DND-41 (cell line): ENCODE measurements around the gene C1orf210.

Source experiments
- ATAC-seq: fragments of 200-7000 bp; cut with Tn5 transposase; 3 replicates; pipeline ENCODE4 v1.9.1; 2021; ENCODE audit warnings: low read depth; ENCODE audit not compliant: insufficient read depth
- DNase-seq: peaks from one replicate; pipeline ENCODE4 v3.0.0-alpha.2; 2020
- H2AFZ ChIP-seq: 2 replicates; pipeline ENCODE4 v1.6.0; 2012; ENCODE audit warnings: low read depth, low read length
- H3K27ac ChIP-seq: 2 replicates; pipeline ENCODE4 v1.5.1; 2012; ENCODE audit warnings: low read length, inconsistent platforms
- H3K27me3 ChIP-seq: fragments of 200-600 bp; sonication (generic); 2 replicates; pipeline ENCODE4 v1.6.0; 2012; ENCODE audit warnings: low read length, mild to moderate bottlenecking, inconsistent platforms; ENCODE audit not compliant: insufficient read depth, poor library complexity
- H3K36me3 ChIP-seq: 2 replicates; pipeline ENCODE4 v1.5.1; 2012; ENCODE audit warnings: low read length, inconsistent platforms; ENCODE audit not compliant: insufficient read depth
- H3K4me1 ChIP-seq: 2 replicates; pipeline ENCODE4 v1.5.1; 2012; ENCODE audit warnings: mild to moderate bottlenecking, low read length; ENCODE audit not compliant: insufficient read depth
- H3K4me2 ChIP-seq: 2 replicates; pipeline ENCODE4 v1.6.0; 2012; ENCODE audit warnings: mild to moderate bottlenecking, moderate library complexity, low read length, inconsistent platforms; ENCODE audit not compliant: insufficient read depth
- H3K4me3 ChIP-seq, 2 experiments: fragments of 200-600 bp in 1 of 2; shearing (Covaris generic) in 1 of 2; 2 replicates each; pipeline ENCODE4 v1.5.1; 2012 to 2016; ENCODE audit warnings: inconsistent platforms in 2 of 2, low read length in 2 of 2, mild to moderate bottlenecking in 2 of 2, low read depth in 1 of 2, moderate library complexity in 1 of 2
- H3K79me2 ChIP-seq: 2 replicates; pipeline ENCODE4 v1.6.0; 2012; ENCODE audit warnings: low read length, inconsistent platforms; ENCODE audit not compliant: insufficient read depth
- H3K9ac ChIP-seq: 2 replicates; pipeline ENCODE4 v1.6.0; 2012; ENCODE audit warnings: low read depth, mild to moderate bottlenecking, inconsistent platforms, low read length, moderate library complexity
- H3K9me3 ChIP-seq: 2 replicates; pipeline ENCODE4 v1.5.1; 2012; ENCODE audit warnings: low read length, moderate library complexity, mild to moderate bottlenecking, inconsistent platforms; ENCODE audit not compliant: insufficient read depth, severe bottlenecking
- H4K20me1 ChIP-seq: 2 replicates; pipeline ENCODE4 v1.6.0; 2012; ENCODE audit warnings: low read length; ENCODE audit not compliant: insufficient read depth
- CTCF ChIP-seq: IDR thresholded peaks from 2 replicates; pipeline ENCODE4 v1.5.1; 2012; ENCODE audit warnings: borderline replicate concordance, low read length, moderate library complexity, mild to moderate bottlenecking; ENCODE audit not compliant: poor library complexity, severe bottlenecking; ENCODE audit errors: extremely low read depth
- EZH2 ChIP-seq: IDR thresholded peaks from 3 replicates; pipeline ENCODE4 v1.6.1; 2012; ENCODE audit warnings: borderline replicate concordance, low read depth, mild to moderate bottlenecking, moderate library complexity, low read length, inconsistent platforms; ENCODE audit not compliant: severe bottlenecking

C1orf210 gene

DNA sequence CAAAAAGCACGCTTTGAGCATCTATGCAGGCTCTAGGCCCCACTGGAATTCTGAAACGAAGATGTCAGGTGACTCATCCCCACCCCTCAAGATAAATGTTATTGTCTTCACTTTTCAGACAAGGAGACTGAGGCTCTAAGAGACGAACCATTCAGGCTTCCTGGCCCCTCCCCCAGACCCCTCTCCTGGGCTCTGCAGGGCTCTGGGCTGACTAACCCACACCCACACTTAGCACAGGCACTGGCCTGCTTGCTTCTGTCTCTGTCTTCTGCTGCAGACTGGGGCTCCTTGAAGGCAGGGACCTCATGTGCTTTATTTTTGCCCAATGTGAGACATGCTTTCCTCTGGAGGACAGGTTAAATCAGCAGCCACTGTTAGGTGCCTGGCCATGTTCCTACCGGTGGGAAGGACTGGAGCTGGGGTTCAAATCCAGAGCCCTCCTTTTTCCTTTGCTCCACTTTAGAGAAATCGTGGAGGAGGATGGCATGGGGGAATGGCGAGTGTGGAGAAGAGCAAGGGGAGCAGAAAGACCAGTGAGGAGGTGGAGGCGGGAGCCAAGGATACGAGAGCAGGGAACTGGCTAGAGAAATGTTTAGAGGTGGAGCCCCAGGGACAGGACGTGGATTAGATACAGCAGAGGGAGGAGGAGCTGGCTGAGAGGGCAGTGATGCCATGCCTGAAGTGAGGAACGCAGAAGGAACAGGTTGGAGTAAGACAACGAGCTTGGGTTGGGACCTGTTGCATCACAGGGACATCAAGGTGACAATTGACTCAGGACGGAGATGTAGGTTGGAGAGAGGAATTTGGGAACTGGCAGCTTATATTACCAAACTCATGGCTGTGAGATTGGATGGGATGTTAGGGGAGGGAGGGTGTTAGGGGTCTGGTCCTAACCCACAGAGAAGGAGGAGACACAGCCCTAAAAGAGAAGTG lies 13.9 kb downstream of the C1orf210 start:
- peaks cover 8% of the 10 kb centered on the region for H3K9me3 ChIP-seq
- TF ChIP-seq EZH2 (no peak), CTCF (no peak)
- H3K27ac ChIP-seq = no peak overlapping the region
- H3K36me3 ChIP-seq = no peaks in the 10 kb centered on the region
- H3K4me2 ChIP-seq = no peak overlapping the region
- no peak for DNase-seq
- H3K79me2 ChIP-seq = no peaks in the 10 kb centered on the region
- no peaks in the 10 kb centered on the region for H4K20me1 ChIP-seq
- peaks cover 13% of the 10 kb centered on the region for H3K4me1 ChIP-seq
- no peaks in the 10 kb centered on the region for H3K27me3 ChIP-seq
- no peak overlapping the region for H3K4me3 ChIP-seq
- no peak overlapping the region for H3K9ac ChIP-seq
- ATAC-seq = no peak
- H2AFZ ChIP-seq = no peak overlapping the region

DNA sequence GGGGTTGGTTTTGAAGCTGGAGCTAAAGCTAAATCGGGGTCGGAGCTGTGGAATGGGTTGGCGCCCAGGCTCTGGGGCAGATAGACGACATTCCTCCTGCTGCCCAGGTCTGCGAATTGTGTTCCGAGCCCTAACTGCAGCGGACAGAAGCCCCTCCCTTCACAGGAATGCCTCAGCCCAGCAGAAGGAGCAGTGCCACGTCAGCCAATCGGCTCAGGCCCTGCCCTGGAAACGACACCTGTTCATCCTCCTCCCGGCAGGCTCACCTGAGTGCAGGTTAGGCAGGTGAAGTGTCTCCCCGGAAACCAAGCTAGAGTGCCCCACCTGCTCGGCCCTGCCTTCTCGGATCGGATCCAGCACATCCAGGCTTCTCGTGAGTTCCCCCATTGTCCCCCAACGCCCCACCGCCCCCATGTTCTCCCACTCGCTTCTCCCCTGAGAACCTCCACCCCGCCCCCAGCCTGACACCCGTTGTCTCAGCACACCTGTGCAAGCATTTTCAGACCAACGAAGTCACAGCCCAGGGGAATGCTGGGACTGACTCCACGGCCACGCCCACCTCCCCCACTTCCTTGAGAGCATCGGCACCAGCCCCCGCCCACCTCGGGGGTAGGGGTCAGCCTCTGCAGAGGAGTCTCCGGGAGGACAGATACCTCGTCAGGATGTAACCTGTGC lies 14.8 kb downstream of the C1orf210 start:
- Histone ChIP-seq H3K27ac (no peak overlapping the region), H3K79me2 (no peaks in the 10 kb centered on the region), H3K9me3 (peaks cover 8% of the 10 kb centered on the region), H3K4me3 (no peak overlapping the region), H3K27me3 (no peaks in the 10 kb centered on the region), H3K36me3 (no peaks in the 10 kb centered on the region), H3K4me2 (no peak overlapping the region), H4K20me1 (no peaks in the 10 kb centered on the region), H3K9ac (no peak overlapping the region), H3K4me1 (peaks cover 13% of the 10 kb centered on the region), H2AFZ (no peak overlapping the region)
- ATAC-seq (no peak), DNase-seq (no peak)
- no peak for TF ChIP-seq CTCF
- no peak for TF ChIP-seq EZH2

GRCh38 chr1:43269627-43270375 lies 15.6 kb downstream of the C1orf210 start, which contains the start of gene TMEM125:
TMEM125 (plus strand) TSS chr1:43269983; CDS start chr1:43272723, 2,740 bp downstream.
- no peak for TF ChIP-seq CTCF
- TF ChIP-seq EZH2 = no peak
- H4K20me1 ChIP-seq = no peaks in the 10 kb centered on the region
- H3K27ac ChIP-seq = no peak within 1 kb of the TSS
- peaks cover 8% of the 10 kb centered on the region for H3K9me3 ChIP-seq
- H3K79me2 ChIP-seq = no peaks in the 10 kb centered on the region
- H3K36me3 ChIP-seq = no peaks in the 10 kb centered on the region
- ATAC-seq (no peak), DNase-seq (no peak)
- no peak within 1 kb of the TSS for H3K9ac ChIP-seq
- no peak within 1 kb of the TSS for H2AFZ ChIP-seq
- H3K4me3 ChIP-seq = no peak within 1 kb of the TSS
- H3K4me1 ChIP-seq = peaks cover 10% of the 10 kb centered on the region
- H3K4me2 ChIP-seq = no peak within 1 kb of the TSS
- H3K27me3 ChIP-seq = no peaks in the 10 kb centered on the region
